Peyer's patch (tissue), 4 donors: ENCODE measurements around the gene ELP2.

Source experiments
- CTCF ChIP-seq, 6 experiments: fragments of 450-650 bp in 4 of 6; fragments of 200-600 bp in 2 of 6; sonication (generic) in 1 of 6; IDR thresholded peaks; one replicate each; pipeline ENCODE4 v1.5.1; 2017 to 2019; ENCODE audit warnings: antibody characterized with exemption in 6 of 6, mild to moderate bottlenecking in 3 of 6, moderate library complexity in 1 of 6
- POLR2A ChIP-seq, 2 donors: fragments of 450-650 bp; IDR thresholded peaks; one replicate each; pipeline ENCODE4 v1.5.1; 2017; ENCODE audit warnings: antibody characterized with exemption in 2 of 2, mild to moderate bottlenecking in 2 of 2, moderate library complexity in 2 of 2

- no peak for TF ChIP-seq POLR2A (IDR thresholded peaks at IDR 0.05)
- TF ChIP-seq CTCF (IDR thresholded peaks at IDR 0.05), result no peak
Observed at GRCh38 chr18:36135264-36135663, 5.6 kb downstream of the ELP2 start.
